ENCODE data around the gene UBAP1.
"Not testable (repeated sequence)": the region's sequence is repeated elsewhere in the genome, so short reads cannot be mapped to it uniquely, and the experiment has no call there.

UBAP1 gene

GRCh38 chr9:34211395-34211794, 32.6 kb downstream of the UBAP1 start:
- no peaks in the 10 kb centered on the region for H3K9me3 ChIP-seq (ENCODE audit: control insufficient read depth, insufficient read depth, low read depth, low read length)
- H3K36me3 ChIP-seq (ENCODE audit: control insufficient read depth in 2 of 2, insufficient read depth in 1 of 2, low read length in 2 of 2), result no peaks in the 10 kb centered on the region
- ChIA-PET POLR2A (interaction anchor here (0.6 kb wide), 1 partner anchor 12 kb away, joined by 4 read pairs; no protein-coding TSS in a partner anchor), CTCF (interaction anchor here (0.6 to 1.7 kb wide), 4 partner anchors 8 to 137 kb away, joined by 3 to 7 read pairs (median 4); no protein-coding TSS in a partner anchor)
- H3K27ac ChIP-seq (ENCODE audit: extremely low read depth, low read depth, low read length), result no peak overlapping the region
- no peak overlapping the region for H3K4me3 ChIP-seq (ENCODE audit: low read depth, low read length)
- H3K4me1 ChIP-seq (ENCODE audit: control insufficient read depth, insufficient read depth, low read length), result no peaks in the 10 kb centered on the region
- TF ChIP-seq ZNF404 (tag by site-specific recombination; IDR thresholded peaks at IDR 0.05) (no peak), ZNF585B (tag by site-specific recombination; IDR thresholded peaks at IDR 0.05) (no peak), ZNF645 (tag by site-specific recombination; IDR thresholded peaks at IDR 0.05) (no peak)

GRCh38 chr9:34214354-34215000, 35.6 kb downstream of the UBAP1 start:
- POLR2A ChIA-PET; H3K36me3 ChIP-seq (ENCODE audit: control insufficient read depth in 2 of 2, insufficient read depth in 1 of 2, low read length in 2 of 2); H3K27ac ChIP-seq (ENCODE audit: extremely low read depth, low read depth, low read length); H3K4me1 ChIP-seq (ENCODE audit: control insufficient read depth, insufficient read depth, low read length); H3K4me3 ChIP-seq (ENCODE audit: low read depth, low read length); H3K9me3 ChIP-seq (ENCODE audit: control insufficient read depth, insufficient read depth, low read depth, low read length): not testable (repeated sequence)
- CTCF ChIA-PET, result interaction anchor here (0.6 kb wide), 1 partner anchor 15 kb away, joined by 4 read pairs; no protein-coding TSS in a partner anchor
- TF ChIP-seq BCL11A (tag by site-specific recombination; IDR thresholded peaks at IDR 0.05; ENCODE audit: low read depth) (peak; percentile 86), ZNF24 (tag by site-specific recombination; IDR thresholded peaks at IDR 0.05) (0 out of 2 replicates have a peak, but pooled peaks have one; percentile 51), KLF7 (tag by site-specific recombination; IDR thresholded peaks at IDR 0.05; ENCODE audit: borderline replicate concordance) (peak; percentile 28; the same call in 1 of the 2 replicates), ZNF596 (tag by site-specific recombination; IDR thresholded peaks at IDR 0.05) (peak; percentile 10; the same call in 1 of the 2 replicates), MZF1 (tag by site-specific recombination; IDR thresholded peaks at IDR 0.05; ENCODE audit: borderline replicate concordance) (peak; percentile 37; the same call in 1 of the 2 replicates), WT1 (tag by site-specific recombination; IDR thresholded peaks at IDR 0.05) (peak; percentile 83), ZBTB1 (tag by site-specific recombination; IDR thresholded peaks at IDR 0.05) (0 out of 2 replicates have a peak, but pooled peaks have one; percentile 54), BCL6B (tag by site-specific recombination; IDR thresholded peaks at IDR 0.05) (peak; percentile 86), ZNF501 (tag by site-specific recombination; IDR thresholded peaks at IDR 0.05) (peak; percentile 54; the same call in 1 of the 2 replicates), OSR2 (tag by site-specific recombination; IDR thresholded peaks at IDR 0.05) (peak; percentile 89), KLF1 (tag by site-specific recombination; IDR thresholded peaks at IDR 0.05) (peak; percentile 12; the same call in 1 of the 2 replicates), ZBTB8A (tag by site-specific recombination; IDR thresholded peaks at IDR 0.05) (0 out of 2 replicates have a peak, but pooled peaks have one; percentile 11), ZXDB (tag by site-specific recombination; IDR thresholded peaks at IDR 0.05) (peak; percentile 80), ZNF18 (tag by site-specific recombination; IDR thresholded peaks at IDR 0.05) (peak; percentile 57; the same call in 1 of the 2 replicates), GLI2 (tag by site-specific recombination; IDR thresholded peaks at IDR 0.05; ENCODE audit: borderline replicate concordance, low read depth) (peak; percentile 45; the same call in 1 of the 2 replicates), KLF10 (tag by site-specific recombination; IDR thresholded peaks at IDR 0.05) (peak; percentile 43; the same call in 1 of the 2 replicates), ZNF629 (tag by site-specific recombination; IDR thresholded peaks at IDR 0.05) (peak; percentile 54; the same call in 1 of the 2 replicates), ZBTB17 (tag by site-specific recombination; IDR thresholded peaks at IDR 0.05) (0 out of 2 replicates have a peak, but pooled peaks have one; percentile 20), IKZF3 (tag by site-specific recombination; IDR thresholded peaks at IDR 0.05) (0 out of 2 replicates have a peak, but pooled peaks have one; percentile 34)
- TF ChIP-seq, protein P1, sequence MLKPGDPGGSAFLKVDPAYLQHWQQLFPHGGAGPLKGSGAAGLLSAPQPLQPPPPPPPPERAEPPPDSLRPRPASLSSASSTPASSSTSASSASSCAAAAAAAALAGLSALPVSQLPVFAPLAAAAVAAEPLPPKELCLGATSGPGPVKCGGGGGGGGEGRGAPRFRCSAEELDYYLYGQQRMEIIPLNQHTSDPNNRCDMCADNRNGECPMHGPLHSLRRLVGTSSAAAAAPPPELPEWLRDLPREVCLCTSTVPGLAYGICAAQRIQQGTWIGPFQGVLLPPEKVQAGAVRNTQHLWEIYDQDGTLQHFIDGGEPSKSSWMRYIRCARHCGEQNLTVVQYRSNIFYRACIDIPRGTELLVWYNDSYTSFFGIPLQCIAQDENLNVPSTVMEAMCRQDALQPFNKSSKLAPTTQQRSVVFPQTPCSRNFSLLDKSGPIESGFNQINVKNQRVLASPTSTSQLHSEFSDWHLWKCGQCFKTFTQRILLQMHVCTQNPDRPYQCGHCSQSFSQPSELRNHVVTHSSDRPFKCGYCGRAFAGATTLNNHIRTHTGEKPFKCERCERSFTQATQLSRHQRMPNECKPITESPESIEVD (tag by site-specific recombination; IDR thresholded peaks at IDR 0.05), result peak; percentile 91
- TF ChIP-seq, protein P2, sequence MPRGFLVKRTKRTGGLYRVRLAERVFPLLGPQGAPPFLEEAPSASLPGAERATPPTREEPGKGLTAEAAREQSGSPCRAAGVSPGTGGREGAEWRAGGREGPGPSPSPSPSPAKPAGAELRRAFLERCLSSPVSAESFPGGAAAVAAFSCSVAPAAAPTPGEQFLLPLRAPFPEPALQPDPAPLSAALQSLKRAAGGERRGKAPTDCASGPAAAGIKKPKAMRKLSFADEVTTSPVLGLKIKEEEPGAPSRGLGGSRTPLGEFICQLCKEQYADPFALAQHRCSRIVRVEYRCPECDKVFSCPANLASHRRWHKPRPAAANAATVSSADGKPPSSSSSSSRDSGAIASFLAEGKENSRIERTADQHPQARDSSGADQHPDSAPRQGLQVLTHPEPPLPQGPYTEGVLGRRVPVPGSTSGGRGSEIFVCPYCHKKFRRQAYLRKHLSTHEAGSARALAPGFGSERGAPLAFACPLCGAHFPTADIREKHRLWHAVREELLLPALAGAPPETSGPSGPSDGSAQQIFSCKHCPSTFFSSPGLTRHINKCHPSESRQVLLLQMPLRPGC (tag by site-specific recombination; IDR thresholded peaks at IDR 0.05), result peak; percentile 68
- TF ChIP-seq, protein P3, sequence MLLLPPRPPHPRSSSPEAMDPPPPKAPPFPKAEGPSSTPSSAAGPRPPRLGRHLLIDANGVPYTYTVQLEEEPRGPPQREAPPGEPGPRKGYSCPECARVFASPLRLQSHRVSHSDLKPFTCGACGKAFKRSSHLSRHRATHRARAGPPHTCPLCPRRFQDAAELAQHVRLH (tag by site-specific recombination; IDR thresholded peaks at IDR 0.05), result peak; percentile 89

Data from HEK293 (cell line).